ENCODE data around the gene GJB5.

DNA sequence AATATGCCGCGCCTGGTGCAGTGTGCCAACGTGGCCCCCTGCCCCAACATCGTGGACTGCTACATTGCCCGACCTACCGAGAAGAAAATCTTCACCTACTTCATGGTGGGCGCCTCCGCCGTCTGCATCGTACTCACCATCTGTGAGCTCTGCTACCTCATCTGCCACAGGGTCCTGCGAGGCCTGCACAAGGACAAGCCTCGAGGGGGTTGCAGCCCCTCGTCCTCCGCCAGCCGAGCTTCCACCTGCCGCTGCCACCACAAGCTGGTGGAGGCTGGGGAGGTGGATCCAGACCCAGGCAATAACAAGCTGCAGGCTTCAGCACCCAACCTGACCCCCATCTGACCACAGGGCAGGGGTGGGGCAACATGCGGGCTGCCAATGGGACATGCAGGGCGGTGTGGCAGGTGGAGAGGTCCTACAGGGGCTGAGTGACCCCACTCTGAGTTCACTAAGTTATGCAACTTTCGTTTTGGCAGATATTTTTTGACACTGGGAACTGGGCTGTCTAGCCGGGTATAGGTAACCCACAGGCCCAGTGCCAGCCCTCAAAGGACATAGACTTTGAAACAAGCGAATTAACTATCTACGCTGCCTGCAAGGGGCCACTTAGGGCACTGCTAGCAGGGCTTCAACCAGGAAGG, 30.5 kb downstream of the GJB5 start:
- TF ChIP-seq, protein P1, sequence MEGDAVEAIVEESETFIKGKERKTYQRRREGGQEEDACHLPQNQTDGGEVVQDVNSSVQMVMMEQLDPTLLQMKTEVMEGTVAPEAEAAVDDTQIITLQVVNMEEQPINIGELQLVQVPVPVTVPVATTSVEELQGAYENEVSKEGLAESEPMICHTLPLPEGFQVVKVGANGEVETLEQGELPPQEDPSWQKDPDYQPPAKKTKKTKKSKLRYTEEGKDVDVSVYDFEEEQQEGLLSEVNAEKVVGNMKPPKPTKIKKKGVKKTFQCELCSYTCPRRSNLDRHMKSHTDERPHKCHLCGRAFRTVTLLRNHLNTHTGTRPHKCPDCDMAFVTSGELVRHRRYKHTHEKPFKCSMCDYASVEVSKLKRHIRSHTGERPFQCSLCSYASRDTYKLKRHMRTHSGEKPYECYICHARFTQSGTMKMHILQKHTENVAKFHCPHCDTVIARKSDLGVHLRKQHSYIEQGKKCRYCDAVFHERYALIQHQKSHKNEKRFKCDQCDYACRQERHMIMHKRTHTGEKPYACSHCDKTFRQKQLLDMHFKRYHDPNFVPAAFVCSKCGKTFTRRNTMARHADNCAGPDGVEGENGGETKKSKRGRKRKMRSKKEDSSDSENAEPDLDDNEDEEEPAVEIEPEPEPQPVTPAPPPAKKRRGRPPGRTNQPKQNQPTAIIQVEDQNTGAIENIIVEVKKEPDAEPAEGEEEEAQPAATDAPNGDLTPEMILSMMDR (IDR thresholded peaks at IDR 0.05; ENCODE audit: insufficient read depth, low read length, poor library complexity, severe bottlenecking) = no peak
- no peak for TF ChIP-seq EZH2phosphoT487 (conservative IDR thresholded peaks at IDR 0.05; ENCODE audit: low read length)
